RPMI8226 (cell line): Measurements from ENCODE around the gene PFAS.

Source experiments
- DNase-seq: peaks from one replicate; pipeline ENCODE4 v3.0.0-alpha.2; 2015

Gene PFAS

DNA sequence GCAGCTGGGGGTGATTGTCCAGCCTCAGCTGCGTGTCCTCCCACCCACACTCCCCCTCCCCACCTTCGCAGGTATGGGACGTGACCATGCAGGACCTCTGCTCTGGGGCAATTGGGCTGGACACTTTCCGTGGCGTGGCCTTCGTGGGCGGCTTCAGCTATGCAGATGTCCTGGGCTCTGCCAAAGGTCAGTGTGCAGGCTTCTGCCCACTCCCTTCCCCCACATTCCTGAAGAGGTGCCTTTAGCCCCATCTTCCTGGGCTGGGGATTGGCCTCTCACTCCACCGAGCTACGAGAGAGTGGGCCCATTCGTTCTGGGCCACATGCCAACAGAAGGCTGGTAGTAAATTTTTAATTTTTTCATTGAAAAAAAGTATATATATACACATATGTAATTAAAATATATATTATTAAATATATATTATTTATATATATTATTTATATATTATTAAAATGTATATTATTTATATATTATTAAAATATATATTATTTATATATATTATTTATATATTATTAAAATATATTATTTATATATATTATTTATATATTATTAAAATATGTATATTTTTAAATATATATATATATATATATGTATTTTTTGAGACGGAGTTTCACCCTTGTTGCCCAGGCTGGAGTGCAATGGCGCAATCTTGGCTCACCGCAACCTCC, 18.5 kb downstream of the PFAS start:
- no peak for DNase-seq

DNA sequence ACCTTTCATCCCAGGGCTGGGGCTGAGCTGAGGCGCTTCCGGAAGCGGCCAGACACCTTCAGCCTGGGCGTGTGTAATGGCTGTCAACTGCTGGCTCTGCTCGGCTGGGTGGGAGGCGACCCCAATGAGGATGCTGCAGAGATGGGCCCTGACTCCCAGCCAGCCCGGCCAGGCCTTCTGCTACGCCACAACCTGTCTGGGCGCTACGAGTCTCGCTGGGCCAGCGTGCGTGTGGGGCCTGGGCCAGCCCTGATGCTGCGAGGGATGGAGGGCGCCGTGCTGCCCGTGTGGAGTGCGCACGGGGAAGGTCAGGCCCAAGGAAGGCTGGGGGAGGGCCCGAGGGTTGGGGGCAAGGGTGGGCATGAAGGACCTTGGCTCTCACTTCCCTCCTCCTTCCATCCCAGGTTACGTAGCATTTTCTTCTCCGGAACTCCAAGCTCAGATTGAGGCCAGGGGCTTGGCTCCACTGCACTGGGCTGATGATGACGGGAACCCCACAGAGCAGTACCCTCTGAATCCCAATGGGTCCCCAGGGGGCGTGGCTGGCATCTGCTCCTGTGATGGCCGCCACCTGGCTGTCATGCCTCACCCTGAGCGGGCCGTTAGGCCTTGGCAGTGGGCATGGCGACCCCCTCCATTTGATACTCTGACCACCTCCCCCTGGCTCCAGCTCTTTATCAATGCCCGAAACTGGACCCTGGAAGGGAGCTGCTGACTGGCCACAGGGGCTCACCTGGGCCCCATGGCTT, 19.6 kb downstream of the PFAS start:
- DNase-seq = no peak

DNA sequence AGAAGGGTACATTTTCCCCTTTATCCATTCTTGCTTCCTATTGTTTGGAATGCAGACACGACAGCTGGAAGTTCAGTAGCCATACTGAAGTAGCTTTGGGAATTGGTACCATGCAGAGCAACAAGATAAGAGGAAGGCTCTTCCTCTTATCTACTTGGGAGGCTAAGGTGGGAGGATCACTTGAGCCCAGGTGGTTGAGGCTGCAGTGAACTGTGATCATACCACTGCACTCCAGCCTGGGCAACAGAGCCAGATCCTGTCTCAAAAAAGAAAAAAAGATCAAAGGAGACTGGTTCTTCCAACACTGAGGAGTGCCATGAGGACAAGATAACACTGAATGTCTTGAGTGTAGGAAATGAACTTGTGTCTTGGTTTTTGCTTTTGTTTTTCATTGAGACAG, 23.3 kb downstream of the PFAS start:
- DNase-seq = no peak

DNA sequence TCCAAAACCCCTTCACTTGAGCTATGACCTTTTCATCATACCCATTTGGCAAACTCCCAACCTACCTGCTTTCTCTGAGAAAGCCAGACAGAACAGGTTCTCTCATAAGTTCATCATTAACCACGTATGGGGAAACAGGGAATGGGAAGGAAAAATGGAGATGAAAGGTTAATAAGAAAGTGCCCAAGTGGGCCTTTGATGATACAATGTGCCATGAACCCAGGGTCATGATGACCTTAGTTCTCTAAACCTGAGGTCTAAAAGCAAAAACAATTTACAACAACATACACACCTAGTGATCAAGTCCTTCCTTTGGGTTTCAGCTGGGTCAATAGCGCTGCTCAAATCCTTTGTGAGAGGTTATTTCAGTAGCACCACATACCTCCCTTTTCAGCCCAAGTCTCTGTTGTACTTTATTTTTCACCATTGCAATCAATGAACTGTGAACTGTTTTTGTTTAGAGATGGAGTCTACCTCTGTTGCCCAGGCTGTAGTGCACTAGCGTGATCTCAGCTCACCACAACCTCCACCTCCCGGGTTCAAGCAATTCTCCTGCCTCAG, 24.9 kb downstream of the PFAS start:
- DNase-seq = no peak

DNA sequence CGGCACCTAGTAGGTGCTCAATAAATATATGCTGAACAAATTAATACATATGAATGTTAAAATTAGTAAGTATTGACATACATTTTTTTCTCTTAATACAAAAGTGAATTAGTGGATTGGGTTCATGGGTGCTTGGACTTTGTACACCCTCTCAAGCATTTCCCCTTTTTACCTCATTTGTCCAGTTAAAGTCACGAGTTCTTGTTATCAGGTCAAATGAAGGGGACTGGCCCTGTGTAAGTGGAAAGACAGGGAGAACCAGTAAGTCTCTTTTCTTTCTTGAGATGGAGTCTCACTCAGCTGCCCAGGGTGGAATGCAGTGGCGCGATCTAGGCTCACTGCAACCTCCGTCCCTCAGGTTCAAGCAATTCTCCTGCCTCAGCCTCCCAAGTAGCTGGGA, 25.7 kb downstream of the PFAS start:
- DNase-seq = no peak

DNA sequence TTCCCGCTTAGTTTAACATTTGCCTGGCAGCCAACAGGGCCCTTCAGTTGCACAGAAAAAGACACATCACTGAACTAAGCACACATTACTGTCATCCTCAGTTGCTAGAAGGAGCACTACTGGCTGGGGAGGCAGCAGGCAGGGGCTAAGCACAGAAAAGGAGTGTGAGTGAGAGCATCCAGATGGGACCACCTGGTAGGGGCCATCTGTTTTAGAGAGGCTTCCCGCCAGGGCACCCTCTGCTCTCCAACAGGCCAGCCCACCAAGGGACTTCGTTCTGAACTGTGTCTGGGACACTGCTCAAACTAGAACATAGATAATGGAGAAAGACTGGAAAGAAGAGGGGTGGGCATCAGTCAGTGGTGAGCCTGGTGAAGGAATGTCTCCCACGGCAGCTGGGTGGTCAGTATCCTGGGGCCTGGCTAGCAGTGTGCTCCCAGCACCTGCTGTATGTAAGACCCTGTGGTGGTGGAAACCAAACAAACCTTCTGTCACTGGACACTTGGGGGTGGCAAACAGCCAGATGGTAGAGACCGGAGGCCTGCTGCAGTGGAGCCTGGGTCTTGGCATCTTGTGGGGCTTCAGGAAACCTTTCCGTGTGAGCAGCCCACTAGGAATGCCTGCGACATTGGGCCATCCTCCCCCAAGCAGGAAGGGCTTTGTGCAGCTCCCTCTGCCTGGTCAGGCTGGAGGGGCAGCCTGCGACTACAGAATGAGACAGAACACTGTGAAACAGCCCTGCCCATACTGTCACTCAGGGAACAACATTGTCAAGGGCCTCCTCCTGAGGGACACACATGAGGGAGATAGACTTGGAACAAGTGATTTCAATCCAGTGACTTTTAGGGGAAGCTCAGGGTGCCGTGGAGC, 26.6 kb downstream of the PFAS start:
- DNase-seq = no peak

DNA sequence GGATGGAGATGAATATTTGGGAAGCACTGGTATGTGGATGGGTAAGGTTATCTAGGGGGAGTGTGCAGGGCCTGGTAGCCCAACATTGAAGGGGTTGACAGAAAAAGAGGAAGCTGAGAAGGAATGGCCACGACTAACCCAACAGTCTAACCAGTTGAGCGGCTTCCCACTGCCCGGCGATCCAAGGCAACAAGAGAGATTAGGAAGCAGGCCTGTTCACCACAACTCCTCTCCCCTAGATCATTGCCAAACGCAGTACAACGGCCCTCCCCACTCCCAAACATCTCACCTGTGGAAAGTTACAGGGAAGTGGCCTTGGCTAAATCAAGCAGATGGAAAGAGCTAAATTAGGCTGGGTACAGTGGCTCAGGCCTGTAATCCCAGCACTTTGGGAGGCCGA, 28.2 kb downstream of the PFAS start:
- no peak for DNase-seq

DNA sequence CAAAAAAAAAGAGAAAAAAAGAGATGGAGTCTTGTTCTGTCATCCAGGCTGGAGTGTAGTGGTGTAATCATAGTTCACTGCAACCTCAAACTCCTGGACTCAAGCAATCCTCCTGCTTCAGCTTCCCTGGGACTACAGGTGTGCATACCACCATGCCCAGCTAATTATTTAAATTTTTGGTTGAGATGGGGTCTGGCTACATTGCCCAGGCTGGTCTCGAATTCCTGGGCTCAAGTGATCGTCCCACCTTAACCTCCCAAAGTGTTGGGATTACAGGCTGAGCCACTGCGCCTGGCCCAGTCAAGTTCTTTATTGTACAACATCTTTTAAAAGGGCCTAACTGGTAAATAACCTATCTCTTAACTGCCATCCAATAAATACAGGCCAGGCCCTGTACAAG, 33.3 kb downstream of the PFAS start:
- DNase-seq = no peak

DNA sequence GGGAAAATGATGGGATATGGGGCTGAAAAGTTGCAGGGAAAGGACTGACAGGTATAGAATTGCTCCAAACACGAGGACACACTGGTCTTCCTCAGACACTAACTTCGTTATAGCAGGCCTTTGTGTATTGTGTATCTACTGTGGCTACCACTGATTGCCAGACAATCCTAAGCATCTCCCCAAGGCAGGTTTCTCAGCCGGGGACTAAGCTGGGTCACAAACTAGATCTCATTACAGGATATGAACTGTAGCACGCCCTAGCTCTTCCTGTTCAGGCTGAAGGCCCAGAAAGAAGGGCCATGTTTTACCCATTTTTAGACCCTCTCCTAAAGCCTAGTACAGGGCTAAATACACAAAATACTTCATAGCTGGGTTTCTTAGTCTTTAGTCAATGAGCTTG, 34.3 kb downstream of the PFAS start:
- no peak for DNase-seq

DNA sequence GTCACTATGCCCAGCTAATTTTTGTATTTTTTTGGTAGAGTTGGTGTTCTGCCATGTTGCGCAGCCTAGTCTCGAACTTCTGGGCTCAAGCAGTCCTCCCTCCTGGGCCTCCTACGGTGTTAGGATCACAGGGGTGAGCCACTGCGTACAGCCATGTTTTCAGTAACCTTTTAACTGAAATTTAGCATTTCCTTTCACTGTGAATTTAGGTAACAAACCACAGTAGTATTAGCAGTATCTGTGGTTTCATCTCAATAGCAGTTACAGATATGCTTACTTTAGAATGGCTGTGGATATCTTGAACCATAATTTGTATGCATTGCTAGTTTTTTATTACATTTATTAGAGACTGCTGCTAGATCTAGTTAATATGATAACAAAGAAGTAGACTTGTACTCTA, 35.0 kb downstream of the PFAS start:
- no peak for DNase-seq

DNA sequence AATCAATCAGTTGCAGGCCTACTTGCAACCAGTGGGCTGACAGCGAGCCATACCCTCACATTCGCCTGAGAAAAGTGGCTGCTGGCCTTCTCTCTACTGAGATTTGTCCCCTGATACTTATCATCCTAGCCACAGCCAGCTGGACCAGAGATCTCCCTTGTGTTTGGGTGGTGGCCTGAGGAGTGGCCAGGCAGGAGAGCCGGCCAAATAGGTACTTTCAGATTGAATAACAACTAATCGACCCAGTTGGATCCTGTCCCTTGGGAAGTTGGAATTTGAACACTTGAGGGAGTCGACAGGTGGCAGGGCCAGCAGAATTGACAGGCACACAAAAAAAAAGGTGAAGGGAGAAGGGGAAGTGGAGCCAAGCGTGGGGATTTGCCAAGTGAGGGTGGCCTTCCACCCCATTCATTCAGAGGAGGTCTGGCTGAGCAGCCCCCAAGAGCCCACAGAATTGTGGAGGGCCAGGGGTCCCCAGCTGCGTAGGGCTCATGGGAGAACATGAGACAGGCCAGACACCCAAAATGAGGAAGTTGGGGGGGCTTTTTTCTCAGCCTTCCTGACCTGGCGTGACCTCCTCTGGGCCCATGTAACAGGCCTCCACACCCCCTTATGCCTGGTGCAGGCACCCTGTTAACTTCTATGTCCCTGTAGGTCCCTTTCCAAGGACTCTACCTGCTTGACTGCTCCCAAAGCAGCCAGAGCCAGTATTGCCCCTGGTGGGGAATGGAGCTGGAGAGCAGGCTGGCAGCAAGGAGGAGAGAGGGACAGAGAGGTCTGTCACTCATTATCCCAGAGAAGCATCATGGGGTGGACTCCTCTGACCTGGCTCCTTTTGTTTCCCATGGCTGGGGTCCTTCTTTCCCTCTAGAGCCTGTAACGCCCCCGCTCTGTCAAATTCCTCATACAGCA, 36.4 kb downstream of the PFAS start:
- DNase-seq = no peak

DNA sequence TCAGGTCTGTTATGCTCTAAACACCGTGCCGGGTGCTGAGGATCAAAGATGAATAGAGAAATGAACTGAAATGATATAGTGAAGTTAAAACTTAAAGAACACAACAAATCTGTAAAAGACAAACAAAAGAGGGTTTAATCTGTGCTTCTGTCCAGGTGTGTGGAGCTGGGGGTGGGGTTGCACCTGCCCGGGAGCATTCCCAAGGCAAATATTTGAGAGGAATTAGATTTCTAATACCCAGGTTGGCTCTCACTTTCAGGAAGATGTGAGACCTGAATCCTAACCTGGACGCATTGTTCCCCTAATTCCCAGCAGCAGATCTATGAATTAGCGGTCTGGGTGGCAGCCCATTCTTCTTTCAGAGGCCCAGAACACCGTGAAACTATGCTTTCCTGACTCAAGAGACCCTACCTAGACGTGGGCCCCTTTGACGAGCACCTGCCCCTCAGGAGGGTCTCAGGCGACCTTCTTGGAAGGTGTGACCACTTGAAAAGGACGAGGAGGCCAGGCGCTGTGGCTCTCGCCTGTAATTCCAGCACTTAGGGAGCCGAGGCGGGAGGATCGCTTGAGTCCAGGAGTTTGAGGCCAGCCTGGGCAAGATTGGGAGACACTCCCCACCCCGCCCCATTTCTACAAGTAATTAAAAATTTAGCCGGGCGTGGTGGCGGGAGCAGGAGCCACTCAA, 38.7 kb downstream of the PFAS start:
- no peak for DNase-seq

DNA sequence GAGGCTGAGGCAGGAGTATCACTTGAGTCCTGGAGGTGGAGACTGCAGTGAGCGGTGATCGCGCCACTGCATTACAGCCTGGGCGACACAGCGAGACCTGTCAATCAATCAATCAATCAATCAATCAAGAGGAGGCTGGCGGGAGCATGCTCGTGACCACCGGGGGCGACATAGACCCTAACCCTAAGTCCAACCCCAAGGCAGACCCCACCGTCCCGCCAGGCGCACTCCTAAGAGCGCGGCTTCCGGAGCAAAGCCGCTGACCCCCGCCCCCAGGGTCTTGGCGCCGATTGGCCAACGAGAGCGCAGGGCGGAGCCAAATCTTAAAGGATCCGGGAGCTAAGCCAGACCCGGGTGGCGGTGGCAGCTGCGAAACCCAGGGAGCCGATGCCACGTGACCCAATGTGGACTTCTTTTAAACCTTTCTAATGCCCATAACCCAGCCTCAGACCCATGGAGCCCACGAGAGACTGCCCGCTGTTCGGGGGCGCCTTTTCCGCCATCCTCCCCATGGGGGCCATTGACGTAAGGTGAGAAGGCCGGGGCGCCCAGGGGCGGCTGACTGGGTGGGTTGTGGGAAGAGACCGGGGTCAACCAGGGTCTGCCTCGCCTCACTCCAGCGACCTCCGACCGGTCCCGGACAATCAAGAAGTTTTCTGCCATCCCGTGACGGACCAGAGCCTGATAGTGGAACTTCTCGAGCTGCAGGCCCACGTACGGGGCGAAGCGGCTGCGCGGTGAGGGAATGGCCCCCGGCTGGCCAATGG, 39.4 kb downstream of the PFAS start, which contains the start of gene RANGRF:
Gene RANGRF (plus strand): TSS at position 335 of the 767 bp plus-strand sequence. CDS start 119 bp downstream, at position 454.
- peak; percentile 90 for DNase-seq

DNA sequence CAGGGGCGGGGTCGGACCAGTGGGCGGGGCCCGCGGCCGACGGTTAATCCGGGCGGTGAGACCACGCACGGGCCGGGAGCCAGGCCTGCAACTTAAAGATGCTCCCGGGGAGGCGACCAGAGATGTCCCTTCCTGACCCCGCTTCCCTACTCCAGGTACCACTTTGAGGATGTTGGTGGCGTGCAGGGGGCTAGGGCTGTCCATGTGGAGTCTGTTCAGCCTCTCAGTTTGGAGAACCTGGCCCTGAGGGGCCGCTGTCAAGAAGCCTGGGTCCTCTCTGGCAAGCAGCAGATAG, 40.0 kb downstream of the PFAS start:
- no peak for DNase-seq

DNA sequence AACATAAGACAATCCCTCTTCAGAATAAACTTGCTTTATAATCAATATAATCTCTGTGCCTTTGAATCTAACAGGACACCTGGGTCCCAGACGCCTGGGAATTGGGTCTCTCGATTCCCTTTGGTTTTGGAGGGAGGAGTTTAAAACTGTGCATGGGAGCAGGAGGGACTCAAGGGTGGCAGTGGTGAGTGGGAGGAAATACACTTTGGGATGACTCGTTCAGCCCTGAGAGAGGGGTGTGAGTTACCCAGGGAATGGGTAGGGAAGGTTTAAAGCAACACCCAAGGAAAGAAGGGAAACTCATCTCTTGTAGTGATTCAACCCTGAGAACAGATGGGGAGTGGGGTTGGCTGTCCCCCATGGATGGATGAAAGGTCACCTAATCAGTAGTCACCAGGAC, 41.0 kb downstream of the PFAS start:
- no peak for DNase-seq

DNA sequence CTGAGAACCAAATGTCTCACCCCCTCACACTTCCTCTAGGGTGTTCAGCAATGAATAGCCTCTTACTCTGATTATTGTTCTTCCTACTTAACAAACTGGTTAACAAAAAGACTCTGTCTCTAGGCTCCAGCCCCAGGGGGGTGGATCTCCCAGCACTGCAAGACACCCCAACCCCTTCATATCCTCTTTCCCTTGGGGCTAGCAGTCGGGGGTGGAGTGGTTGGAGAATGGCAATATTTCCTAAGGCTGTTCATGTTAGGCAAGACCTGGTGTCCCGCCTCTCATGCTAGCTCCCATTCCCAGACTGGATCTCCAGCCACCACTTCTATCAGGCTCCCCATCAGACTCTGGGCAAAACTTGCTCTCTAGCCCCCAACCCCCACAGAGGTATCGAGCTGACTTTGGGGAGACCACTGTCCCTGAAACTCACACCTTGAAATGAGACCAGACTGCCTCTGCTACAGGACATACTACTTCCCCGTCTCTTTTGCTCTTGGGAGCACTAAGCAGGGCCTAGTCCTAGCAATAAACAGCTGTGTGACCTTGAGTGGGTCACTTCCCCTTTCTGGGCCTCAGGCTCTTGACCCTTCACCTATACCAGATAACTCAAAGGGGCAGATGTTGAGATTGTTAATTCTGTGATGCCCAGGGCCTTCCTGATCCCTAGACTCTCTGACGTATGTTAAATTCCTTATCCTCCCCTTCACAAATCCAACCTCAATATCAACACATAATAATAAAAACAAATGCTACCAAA, 43.7 kb downstream of the PFAS start:
- peak; percentile 16 for DNase-seq

DNA sequence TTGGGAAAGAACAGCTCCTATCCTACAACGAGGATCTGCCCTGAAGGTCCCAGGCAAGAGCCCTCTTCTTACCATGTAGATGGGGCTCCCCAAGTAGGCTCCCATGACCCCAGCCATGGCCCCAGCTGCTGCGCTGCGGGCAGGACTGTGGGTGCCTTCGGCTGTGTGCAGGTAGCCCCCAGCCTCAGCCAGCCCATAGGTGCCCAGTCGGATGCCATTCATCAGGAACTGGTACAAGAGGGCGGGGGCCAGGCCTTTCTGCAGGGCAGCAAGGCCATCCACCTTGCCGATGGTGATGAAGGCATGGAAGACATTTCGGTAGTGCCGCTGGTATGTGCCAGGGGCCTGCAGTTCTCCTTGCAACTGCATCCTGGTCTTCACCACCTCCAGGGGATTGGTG, 45.3 kb downstream of the PFAS start:
- DNase-seq = no peak

DNA sequence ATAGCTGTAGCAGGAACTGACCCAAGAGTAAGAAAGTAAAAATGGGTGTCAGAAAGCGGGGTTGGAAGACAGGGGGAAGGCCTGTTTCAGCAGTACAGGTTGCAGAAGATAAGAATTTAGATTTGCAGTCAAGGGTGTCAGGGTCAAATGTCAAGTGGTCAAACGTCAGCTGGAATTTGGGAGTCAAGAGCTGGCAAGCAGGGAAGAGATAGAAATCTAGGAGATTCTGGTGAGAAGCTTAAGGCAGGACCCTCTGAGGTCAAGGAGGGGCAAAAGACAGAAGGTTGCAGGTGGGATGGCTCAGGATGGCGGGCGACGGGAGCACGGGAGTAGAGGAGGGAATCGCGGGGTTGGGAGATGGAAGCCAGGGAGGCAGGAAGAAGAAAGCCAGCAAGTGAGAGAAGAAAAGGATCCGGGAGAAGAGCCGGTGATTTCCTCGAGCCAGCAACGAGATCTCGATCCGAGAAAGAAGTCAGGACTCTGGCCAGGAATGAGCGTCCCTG, 45.8 kb downstream of the PFAS start:
- no peak for DNase-seq

DNA sequence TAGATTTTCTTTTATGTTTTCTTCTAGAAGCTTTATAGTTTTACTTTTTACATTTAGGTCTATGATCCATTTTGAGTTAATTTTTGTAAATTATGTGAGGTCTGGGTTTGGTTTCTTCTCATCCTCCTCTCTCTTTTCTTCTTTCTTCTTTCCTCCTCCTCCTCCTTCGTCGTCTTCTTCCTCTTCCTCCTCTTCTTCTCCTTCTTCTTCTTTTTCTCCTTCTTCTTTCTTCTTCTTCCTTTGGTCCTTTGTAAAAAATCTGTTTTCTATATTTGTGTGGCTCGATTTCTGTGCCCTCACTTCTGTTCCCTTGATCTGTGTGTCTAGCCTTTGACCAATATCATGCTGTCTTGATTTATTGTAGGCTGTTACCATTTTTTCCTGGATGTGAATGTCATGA, 51.1 kb downstream of the PFAS start:
- DNase-seq = no peak

DNA sequence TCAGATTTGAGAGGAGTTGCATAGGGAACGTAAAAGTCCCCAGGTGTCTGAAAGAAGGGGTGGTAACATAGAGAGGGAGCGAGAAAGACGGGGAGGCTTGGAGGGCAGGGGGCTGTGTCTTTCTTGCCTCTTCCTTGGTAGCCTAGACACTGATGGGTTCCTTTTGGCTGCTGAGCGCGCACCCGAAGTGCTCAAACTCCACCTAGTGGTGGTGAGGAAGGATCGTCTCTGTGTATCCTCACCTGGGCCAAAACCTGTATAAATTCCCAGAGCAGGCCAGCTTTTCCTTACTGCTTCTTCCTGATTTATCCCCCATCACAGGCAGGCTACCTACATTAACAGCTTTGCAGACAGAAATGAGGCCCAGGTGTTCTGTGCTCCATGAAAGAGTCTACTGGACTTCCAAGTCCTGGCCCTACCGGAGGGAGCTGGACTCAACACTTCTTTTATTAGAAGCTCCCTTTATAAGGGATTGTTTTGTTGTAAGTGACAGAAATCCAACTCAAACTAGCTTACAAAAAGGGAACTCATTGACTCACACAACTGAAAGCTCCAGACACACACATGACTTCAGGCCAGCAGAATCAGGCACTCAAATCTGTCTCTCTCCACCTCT, 51.6 kb downstream of the PFAS start:
- DNase-seq = peak; percentile 69
